HG02610 (cell line): Measurements from ENCODE around the gene CTBP2.

Source experiments
- ATAC-seq: cut with Tn5 transposase; IDR thresholded peaks from one replicate; pipeline ENCODE4 v1.9.1; 2021; ENCODE audit warnings: mild to moderate bottlenecking, moderate library complexity; ENCODE audit not compliant: unreplicated experiment

Gene CTBP2

DNA sequence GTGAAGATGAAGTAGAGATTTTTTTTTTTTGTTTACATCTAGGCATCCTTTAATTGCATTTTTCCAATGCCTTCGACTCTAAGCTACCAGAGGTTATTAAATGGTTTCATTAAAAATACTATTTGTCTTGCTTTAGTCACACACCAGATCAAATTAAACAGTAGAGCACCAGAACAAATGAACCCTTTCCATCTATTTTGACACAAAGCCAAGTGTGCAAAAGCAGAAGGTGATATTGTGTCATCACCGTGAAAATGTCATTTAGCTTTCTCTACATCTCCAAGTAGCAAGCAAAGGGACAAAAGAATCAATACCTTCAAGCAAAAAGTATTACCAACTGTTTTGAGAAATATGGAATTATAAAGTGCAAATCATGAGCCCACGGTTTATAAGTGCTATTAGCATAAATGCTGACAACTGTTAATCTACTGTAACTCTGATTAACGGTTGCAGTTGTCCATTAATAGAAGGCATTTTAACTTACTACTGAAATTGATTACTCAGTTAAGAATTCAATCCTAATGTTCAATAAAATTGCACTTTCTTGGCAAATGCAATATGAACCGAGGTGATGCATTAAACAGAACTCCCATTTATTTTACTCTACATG lies 49.1 kb downstream of the CTBP2 start:
- no peak for ATAC-seq

GRCh38 chr10:125107965-125108580 lies 52.3 kb downstream of the CTBP2 start:
- no peak for ATAC-seq

DNA sequence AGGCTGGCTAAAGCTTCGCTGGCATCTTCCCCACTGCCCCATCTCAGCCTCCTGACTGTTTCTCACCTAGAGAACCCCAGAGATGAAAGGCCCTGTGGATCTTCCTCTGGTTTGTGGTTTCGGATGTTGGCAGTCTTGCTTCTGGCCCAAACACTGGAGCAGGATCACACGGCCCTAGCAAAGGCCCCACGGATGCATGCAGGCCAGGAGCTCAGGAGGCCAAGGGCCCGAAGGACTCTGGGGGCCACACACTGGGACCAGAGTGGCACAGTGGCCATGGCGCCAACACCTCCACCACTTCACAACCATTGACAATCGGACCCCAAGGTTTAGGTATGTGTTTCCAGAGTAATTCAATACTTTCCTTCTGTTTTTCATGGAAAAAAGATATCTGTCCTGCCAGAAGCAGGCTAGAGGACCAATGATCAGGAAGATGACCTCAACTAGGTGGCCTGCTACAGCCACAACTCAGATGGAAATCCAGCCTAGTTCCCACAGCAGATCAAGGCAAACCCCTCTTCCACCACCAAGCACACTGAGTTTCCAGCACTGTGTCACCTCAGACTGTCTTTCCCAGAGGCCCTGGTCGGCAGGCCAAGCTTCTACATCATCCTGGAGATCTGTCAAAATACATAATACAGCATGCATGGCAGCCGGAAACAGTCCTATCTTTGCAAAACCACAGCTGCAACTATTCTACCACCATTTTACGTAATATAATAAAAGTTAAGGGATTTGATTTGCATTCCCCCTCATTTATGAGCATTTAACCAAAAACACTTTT lies 53.0 kb downstream of the CTBP2 start:
- ATAC-seq, result no peak

GRCh38 chr10:125106586-125106985 lies 53.8 kb downstream of the CTBP2 start:
- no peak for ATAC-seq

- ATAC-seq, result no peak
Measured at GRCh38 chr10:125105706-125106255, 54.6 kb downstream of the CTBP2 start.

- no peak for ATAC-seq
Measured at GRCh38 chr10:125105155-125105554, 55.2 kb downstream of the CTBP2 start.

DNA sequence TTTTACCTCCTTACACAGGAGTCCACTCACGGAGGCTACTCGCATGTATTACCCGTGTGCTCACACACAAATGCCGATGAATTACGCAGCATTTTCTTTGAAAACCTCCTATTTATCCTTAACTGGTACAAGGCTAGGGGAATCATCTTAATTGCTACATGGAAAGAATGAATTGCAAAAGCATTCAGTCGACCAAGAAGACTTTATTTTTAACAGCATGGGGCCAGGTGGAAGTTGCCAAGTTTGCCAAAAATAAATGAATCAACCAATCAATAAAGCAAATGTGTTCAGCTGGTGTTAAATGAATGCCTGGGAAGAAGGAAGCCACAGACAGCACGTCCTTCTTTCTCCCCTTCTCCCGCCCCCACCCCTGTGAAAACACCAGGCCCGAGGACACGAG lies 55.8 kb downstream of the CTBP2 start:
- ATAC-seq, result no peak

- no peak for ATAC-seq
Measured at GRCh38 chr10:125103924-125104323, 56.4 kb downstream of the CTBP2 start.

GRCh38 chr10:125103466-125103865 lies 56.9 kb downstream of the CTBP2 start:
- ATAC-seq, result no peak

DNA sequence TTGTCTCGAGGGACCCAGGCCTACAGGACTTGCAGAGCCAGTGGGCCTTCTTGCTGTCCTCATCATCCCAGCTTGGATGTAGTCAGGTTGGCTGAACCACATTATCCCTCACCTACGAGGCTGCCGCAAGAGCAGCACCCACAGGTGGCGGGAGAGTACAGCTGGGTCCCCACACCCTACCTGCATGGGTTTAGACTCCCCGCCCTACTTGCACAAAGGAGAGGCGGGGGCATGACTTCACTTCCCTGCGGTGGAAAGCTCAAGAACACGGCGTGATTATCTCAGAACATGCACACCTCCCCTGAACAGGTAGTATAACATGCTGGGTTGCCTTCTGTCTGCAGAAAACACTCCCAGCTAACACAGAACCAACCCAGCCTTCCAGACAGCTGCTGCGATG lies 57.5 kb downstream of the CTBP2 start:
- ATAC-seq, result no peak

DNA sequence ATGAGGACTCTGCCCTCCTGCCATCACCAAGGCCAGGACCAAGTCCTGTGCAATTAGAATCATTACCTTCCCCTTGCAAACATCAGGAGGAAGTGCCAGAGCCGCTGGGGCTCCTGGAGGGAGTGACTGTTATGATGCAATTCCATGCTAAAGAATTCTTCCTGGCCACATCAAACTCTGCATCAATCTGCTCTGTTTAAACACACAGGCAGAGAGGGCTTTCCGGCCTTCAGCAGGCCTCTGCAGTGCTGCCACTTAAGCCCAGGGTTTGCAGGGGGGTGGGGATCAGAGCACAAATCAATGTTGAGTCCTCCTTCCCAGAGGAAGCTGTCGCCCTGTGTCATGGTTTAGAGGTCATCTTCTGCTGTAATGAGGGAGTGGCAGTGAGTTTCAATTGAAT lies 58.1 kb downstream of the CTBP2 start:
- no peak for ATAC-seq

DNA sequence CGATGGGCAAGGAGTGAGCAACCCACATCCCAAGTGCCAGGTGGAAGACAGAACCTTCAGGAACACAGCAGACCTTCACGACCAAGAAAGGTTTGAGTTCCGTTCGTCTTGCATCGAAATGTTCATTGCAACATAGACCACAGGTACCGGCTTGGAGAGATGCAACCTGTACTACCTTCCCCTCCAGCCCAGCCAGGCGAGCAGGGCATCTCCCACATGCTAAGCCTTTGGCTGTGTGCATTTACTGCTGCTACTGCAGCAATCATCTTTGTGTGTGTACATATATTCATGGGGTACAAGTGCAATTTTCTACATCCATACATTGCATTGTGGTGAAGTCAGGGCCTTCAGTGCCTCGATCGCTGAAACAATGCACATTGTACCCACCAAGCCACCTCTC lies 58.8 kb downstream of the CTBP2 start:
- no peak for ATAC-seq

GRCh38 chr10:125101049-125101448 lies 59.3 kb downstream of the CTBP2 start:
- ATAC-seq, result no peak

GRCh38 chr10:125097409-125098070 lies 62.8 kb downstream of the CTBP2 start:
- ATAC-seq, result no peak

DNA sequence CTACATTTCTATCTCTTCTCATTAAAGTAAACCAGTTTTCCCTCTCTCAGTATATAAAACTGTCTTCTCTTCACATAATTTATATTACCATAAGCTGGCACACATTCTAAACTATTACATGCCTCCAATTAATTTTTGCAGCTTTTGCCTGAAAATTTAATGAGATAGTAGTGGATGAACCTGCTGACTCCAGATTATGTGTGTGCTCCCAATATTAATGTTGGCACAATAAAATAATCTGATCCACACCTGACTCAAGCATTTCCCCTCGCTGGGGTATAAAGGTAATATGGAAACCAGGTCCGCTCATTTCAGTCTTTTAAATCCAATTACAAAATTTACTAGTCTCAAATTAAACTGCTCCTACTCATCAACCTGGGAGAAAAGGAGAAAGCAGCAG lies 63.4 kb downstream of the CTBP2 start:
- ATAC-seq, result no peak

DNA sequence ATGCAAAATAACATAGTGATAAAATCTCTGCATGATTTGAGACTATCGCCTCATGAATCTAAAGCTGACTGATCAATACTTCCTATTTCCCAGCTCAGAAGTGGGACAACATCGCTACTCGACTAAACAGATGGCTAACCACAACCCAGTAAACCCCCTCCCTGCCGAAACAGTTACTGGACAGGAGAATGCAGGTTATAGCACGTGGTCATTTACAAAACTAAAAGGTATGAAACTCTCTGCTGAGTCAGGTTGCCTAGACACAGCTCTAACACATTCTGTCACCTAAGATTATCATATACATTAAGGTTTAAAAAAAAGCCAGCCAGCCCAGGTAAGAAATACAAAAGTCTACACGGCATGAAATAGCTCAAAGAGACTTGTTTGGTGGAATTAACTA lies 64.0 kb downstream of the CTBP2 start:
- ATAC-seq, result no peak

- no peak for ATAC-seq
Measured at GRCh38 chr10:125095776-125096175, 64.6 kb downstream of the CTBP2 start.

- ATAC-seq, result no peak
Measured at GRCh38 chr10:125095228-125095627, 65.1 kb downstream of the CTBP2 start.

- ATAC-seq, result no peak
Measured at GRCh38 chr10:125094806-125095205, 65.6 kb downstream of the CTBP2 start.

- no peak for ATAC-seq
Measured at GRCh38 chr10:125093974-125094705, 66.2 kb downstream of the CTBP2 start.
